GOT3 (cell line): ENCODE measurements around the gene BRAT1.

Source experiments
- DNase-seq: peaks from one replicate; lab custom pipeline; 2025; ENCODE audit warnings: mixed read lengths; lab: John Stamatoyannopoulos, UW

Gene BRAT1

GRCh38 chr7:2510130-2510776, 45.1 kb downstream of the BRAT1 start:
- DNase-seq = no peak

- DNase-seq = no peak
These were observed 45.9 kb downstream of the BRAT1 start for GRCh38 chr7:2509298-2509906.

- no peak for DNase-seq
These were observed 46.8 kb downstream of the BRAT1 start for GRCh38 chr7:2508327-2509215.

- no peak for DNase-seq
These were observed 47.4 kb downstream of the BRAT1 start for GRCh38 chr7:2507917-2508306.

GRCh38 chr7:2507208-2507916, 48.0 kb downstream of the BRAT1 start:
- no peak for DNase-seq

- no peak for DNase-seq
These were observed 49.9 kb downstream of the BRAT1 start for GRCh38 chr7:2505401-2505800.

- no peak for DNase-seq
These were observed 50.4 kb downstream of the BRAT1 start for GRCh38 chr7:2504889-2505375.

- no peak for DNase-seq
These were observed 51.0 kb downstream of the BRAT1 start for GRCh38 chr7:2504128-2504888.

- DNase-seq = no peak
These were observed 52.0 kb downstream of the BRAT1 start for GRCh38 chr7:2503056-2503941.

GRCh38 chr7:2502647-2502966, 52.7 kb downstream of the BRAT1 start:
- no peak for DNase-seq

GRCh38 chr7:2501947-2502646, 53.2 kb downstream of the BRAT1 start:
- DNase-seq = no peak

GRCh38 chr7:2500701-2501100, 54.6 kb downstream of the BRAT1 start:
- DNase-seq = no peak

- DNase-seq = no peak
These were observed 55.4 kb downstream of the BRAT1 start for GRCh38 chr7:2499719-2500430.

GRCh38 chr7:2499181-2499580, 56.1 kb downstream of the BRAT1 start:
- DNase-seq = no peak

GRCh38 chr7:2498708-2499107, 56.6 kb downstream of the BRAT1 start:
- no peak for DNase-seq

GRCh38 chr7:2497500-2498336, 57.6 kb downstream of the BRAT1 start:
- DNase-seq = no peak

GRCh38 chr7:2497065-2497464, 58.3 kb downstream of the BRAT1 start:
- no peak for DNase-seq

GRCh38 chr7:2496375-2496774, 58.9 kb downstream of the BRAT1 start:
- no peak for DNase-seq
